Lung microvascular endothelial cell (primary cell): ENCODE measurements around the gene GREM1. TPM values are rescaled to one million over a fixed set of nuclear protein-coding genes. Genes with fewer than 3 reads are reported as not detected.

Source experiments
- DNase-seq, 2 donors: peaks; one replicate each; pipeline versions ENCODE4 v3.0.0 to v3.0.0-alpha.2; 2010; ENCODE audit warnings: low read depth in 2 of 2
- total RNA-seq: library from RNA; depleted of rRNA; stranded (reverse); fragments of >200 nt; gene quantifications from 2 replicates; pipeline ENCODE4 v1.2.1, GENCODE V29; 2014

The GREM1 gene
- total RNA-seq, 1 donor from 2014 or later, result under 0.01 TPM

DNA sequence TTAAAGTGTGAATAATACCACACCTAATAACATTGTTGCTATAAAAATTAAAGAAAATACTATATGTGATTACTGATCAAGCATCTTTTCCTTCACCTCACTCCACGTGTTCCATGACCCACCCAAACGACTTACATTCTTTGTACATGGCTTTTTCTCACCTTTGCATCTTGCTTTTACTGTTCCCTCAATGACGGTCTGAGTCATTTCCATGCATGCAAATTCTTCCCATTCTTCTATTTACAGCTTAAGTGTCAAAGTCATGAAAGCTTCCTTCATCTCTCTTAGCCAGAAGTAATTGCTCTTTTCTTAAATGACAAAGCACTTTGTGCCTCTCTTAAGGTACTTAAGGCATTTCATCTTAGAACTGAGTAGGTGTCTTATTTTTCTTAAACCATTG is 64.0 kb downstream of the GREM1 start:
- peak in 1 of 2 donors; percentile 64 for DNase-seq

DNA sequence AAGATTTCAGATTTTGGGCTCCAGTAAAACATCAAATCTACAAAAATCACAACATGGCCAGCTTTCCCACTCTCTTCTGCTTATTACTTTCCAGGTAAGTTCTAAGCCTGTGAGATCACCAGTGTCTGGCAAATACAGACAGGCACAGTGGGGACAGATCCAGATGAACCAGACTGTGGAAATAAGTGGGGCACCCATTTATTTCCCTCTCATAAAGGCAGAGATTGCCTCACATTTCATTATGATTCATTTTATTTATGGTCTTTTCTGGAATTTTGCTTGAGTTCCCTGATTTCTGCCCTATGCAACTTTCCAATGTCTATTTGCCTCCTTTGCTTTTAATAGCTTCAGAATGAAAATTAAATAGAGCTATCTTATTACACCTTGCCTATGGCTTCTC is 66.8 kb downstream of the GREM1 start:
- no peak for DNase-seq

DNA sequence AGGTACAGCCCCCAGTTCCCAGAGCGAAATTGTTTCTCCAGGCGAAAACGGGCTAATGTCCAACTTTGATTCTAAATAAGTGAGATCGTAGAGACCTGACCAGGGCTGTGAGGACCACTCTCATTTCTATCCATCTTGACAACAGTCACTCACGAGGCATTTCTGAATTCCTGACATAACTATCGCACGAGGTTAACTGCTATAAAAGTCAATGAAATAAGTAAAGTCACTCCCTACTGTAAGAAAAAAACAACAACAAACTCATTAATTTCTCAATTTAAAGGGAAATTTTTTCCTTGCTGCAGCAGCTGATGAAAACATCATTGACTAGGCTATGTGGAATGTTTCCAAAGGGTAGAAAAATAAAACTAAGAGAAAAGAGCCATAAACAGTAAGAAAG is 69.1 kb downstream of the GREM1 start:
- DNase-seq, result no peak

DNA sequence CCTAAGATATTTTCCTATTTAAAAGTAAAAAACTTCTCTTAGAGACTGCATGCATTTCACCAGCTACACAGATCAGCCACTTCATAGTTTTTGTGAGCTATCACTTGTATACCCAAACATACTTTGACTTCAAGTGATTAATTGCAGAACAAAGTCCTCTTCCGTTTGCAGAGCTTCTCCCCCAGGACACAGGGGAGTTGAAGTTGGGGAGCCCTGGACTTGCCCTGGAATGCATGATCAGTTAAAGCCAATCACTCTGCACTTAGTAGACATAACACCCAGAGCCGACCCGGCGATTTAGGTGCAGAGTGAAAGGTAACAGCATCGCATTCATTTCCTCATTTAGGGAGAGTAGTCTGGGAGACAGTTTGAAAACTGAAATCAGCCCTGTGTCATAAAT is 70.1 kb downstream of the GREM1 start:
- no peak for DNase-seq

DNA sequence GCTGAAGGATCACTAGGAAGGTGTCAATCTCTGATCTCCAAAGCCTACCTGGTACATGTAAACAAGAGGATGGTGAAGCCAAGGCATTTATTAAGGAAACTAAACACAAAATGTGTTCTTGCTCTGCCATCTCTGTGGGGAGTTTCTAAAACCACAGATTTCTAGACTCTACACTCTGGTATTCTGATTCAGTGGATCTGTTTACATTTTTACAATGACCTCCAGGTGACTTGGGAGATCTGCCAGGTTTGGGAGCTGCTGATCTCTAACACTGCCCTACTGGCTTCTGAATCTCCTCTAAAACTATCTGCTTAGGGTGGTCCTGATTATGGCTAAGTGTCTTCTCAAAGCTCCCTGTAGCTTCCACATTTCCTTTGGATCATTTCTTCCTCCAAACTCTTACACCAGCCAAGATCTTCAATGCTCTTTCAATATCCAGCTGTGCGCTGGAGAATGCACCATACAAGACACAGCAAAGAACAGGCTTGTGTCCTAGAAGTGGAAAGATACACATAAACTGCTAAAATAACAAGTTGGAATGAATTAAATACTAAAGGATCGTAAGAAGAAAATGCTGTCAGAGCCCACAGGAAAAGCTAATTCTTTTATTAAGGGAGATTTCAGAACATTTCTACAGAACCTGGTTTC is 72.7 kb downstream of the GREM1 start:
- DNase-seq, result no peak

DNA sequence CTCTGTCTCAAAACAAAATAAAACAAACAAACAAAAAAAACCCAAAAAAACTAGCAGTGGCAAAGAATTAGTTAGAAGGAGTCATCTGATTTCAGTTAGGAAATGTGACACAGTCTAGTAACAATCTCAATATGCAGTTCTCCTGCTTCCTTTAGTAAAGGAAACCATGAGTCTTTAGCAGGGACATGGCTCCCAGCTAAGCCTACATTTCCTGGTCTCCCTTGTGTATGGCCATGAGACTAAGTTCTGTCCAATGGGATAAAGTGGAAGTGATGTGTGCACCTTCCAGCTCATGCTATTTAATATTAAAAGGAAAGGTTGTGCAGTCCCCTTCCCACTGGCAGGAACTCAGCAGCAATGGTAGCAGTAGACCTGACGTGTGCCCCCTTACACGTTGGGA is 74.6 kb downstream of the GREM1 start:
- DNase-seq, result peak in 1 of 2 donors; percentile 55

Other genes starting within 250 kb of the GREM1 start
- 0.60 and 0.65 TPM in 2 replicates for gene GOLGA8N, start 124.5 kb upstream of the GREM1 start, total RNA-seq
- gene ARHGAP11A, start 102.5 kb upstream of the GREM1 start, total RNA-seq, result 2.4 and 8.1 TPM in 2 replicates
- 0.20 and 0.44 TPM in 2 replicates for gene SCG5, start 76.3 kb upstream of the GREM1 start, total RNA-seq